H1 (cell line): ENCODE data around the gene TMEM35B. TPM values are rescaled to one million over a fixed set of nuclear protein-coding genes. Genes with fewer than 3 reads are reported as not detected.

Source experiments
- CBX5 ChIP-seq: fragments of 300-800, 300-1000 bp; sonication (generic); IDR thresholded peaks from 2 replicates; pipeline ENCODE4 v1.7.1; 2016; ENCODE audit warnings: antibody characterized with exemption, low read length, low read depth
- NRF1 ChIP-seq: IDR thresholded peaks from 2 replicates; pipeline ENCODE4 v1.6.1; 2011; ENCODE audit warnings: mild to moderate bottlenecking, low read depth, low read length, improper control_type of control experiment
- RBBP5 ChIP-seq: IDR thresholded peaks from 2 replicates; pipeline ENCODE4 v1.7.1; 2012; ENCODE audit warnings: low read depth, mild to moderate bottlenecking, inconsistent platforms, low read length, moderate library complexity, borderline replicate concordance
- ZNF274 ChIP-seq: IDR thresholded peaks from 2 replicates; pipeline ENCODE4 v1.7.0; 2012; ENCODE audit warnings: low read length, borderline replicate concordance; ENCODE audit errors: extremely low read depth
- polyA plus RNA-seq, 7 experiments: library from polyadenylated mRNA; depleted of rRNA in 3 of 7; stranded (reverse) in 5 of 7; unstranded in 2 of 7; fragments of >200 nt in 5 of 7; fragments of 200-250 nt in 2 of 7; gene quantifications; 1 replicate in 5 of 7; 2 replicates in 1 of 7; 4 replicates in 1 of 7; pipeline versions ENCODE4 v1.2.1 to v1.2.3, GENCODE V29; 2011 to 2013; ENCODE audit warnings: missing spikeins in 2 of 7, mixed read lengths in 2 of 7
- total RNA-seq: library from RNA; stranded (reverse); fragmentation: NEBNext Ultra II Directional; extraction: Animal tissue kit (Norgen Biotek cat#: 25700); gene quantifications from 2 replicates; pipeline ENCODE4 v1.2.1, GENCODE V29; 2021
- TF ChIP-seq, protein P1 (sequence below): fragments of 300-600 bp; sonication (generic); IDR thresholded peaks from 2 replicates; pipeline ENCODE4 v1.7.1; 2012; ENCODE audit warnings: low read length, moderate library complexity, mild to moderate bottlenecking, inconsistent platforms; ENCODE audit not compliant: insufficient replicate concordance
- TF ChIP-seq, protein P2 (sequence below): IDR thresholded peaks from 2 replicates; pipeline ENCODE4 v1.6.1; 2012; ENCODE audit warnings: inconsistent platforms

Gene TMEM35B
- total and polyA plus RNA-seq, 2 of the 8 experiments (the other 6 are each of a cell fraction or from before 2014, with no cell fraction given), result 10.2 to 31.1 TPM

DNA sequence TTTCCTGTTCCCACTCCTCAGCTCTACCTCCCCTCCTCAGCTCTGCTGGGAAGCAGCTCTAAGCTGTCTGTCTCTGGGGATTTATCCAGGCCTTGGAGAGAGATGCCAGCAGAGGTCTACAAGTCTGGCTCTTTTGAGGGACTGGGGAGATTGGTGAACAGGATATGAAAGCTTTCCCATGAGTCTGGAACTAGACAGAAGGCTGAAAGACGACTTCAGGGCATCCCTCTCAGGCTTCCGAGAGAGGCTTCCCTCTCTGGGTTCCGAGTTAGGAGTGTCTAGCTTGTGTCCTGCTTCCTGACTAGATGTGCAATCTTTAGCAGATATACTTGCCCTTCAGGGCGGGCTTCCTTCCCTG is 733 bp downstream of the TMEM35B start (continued):
- TF ChIP-seq, protein P1, sequence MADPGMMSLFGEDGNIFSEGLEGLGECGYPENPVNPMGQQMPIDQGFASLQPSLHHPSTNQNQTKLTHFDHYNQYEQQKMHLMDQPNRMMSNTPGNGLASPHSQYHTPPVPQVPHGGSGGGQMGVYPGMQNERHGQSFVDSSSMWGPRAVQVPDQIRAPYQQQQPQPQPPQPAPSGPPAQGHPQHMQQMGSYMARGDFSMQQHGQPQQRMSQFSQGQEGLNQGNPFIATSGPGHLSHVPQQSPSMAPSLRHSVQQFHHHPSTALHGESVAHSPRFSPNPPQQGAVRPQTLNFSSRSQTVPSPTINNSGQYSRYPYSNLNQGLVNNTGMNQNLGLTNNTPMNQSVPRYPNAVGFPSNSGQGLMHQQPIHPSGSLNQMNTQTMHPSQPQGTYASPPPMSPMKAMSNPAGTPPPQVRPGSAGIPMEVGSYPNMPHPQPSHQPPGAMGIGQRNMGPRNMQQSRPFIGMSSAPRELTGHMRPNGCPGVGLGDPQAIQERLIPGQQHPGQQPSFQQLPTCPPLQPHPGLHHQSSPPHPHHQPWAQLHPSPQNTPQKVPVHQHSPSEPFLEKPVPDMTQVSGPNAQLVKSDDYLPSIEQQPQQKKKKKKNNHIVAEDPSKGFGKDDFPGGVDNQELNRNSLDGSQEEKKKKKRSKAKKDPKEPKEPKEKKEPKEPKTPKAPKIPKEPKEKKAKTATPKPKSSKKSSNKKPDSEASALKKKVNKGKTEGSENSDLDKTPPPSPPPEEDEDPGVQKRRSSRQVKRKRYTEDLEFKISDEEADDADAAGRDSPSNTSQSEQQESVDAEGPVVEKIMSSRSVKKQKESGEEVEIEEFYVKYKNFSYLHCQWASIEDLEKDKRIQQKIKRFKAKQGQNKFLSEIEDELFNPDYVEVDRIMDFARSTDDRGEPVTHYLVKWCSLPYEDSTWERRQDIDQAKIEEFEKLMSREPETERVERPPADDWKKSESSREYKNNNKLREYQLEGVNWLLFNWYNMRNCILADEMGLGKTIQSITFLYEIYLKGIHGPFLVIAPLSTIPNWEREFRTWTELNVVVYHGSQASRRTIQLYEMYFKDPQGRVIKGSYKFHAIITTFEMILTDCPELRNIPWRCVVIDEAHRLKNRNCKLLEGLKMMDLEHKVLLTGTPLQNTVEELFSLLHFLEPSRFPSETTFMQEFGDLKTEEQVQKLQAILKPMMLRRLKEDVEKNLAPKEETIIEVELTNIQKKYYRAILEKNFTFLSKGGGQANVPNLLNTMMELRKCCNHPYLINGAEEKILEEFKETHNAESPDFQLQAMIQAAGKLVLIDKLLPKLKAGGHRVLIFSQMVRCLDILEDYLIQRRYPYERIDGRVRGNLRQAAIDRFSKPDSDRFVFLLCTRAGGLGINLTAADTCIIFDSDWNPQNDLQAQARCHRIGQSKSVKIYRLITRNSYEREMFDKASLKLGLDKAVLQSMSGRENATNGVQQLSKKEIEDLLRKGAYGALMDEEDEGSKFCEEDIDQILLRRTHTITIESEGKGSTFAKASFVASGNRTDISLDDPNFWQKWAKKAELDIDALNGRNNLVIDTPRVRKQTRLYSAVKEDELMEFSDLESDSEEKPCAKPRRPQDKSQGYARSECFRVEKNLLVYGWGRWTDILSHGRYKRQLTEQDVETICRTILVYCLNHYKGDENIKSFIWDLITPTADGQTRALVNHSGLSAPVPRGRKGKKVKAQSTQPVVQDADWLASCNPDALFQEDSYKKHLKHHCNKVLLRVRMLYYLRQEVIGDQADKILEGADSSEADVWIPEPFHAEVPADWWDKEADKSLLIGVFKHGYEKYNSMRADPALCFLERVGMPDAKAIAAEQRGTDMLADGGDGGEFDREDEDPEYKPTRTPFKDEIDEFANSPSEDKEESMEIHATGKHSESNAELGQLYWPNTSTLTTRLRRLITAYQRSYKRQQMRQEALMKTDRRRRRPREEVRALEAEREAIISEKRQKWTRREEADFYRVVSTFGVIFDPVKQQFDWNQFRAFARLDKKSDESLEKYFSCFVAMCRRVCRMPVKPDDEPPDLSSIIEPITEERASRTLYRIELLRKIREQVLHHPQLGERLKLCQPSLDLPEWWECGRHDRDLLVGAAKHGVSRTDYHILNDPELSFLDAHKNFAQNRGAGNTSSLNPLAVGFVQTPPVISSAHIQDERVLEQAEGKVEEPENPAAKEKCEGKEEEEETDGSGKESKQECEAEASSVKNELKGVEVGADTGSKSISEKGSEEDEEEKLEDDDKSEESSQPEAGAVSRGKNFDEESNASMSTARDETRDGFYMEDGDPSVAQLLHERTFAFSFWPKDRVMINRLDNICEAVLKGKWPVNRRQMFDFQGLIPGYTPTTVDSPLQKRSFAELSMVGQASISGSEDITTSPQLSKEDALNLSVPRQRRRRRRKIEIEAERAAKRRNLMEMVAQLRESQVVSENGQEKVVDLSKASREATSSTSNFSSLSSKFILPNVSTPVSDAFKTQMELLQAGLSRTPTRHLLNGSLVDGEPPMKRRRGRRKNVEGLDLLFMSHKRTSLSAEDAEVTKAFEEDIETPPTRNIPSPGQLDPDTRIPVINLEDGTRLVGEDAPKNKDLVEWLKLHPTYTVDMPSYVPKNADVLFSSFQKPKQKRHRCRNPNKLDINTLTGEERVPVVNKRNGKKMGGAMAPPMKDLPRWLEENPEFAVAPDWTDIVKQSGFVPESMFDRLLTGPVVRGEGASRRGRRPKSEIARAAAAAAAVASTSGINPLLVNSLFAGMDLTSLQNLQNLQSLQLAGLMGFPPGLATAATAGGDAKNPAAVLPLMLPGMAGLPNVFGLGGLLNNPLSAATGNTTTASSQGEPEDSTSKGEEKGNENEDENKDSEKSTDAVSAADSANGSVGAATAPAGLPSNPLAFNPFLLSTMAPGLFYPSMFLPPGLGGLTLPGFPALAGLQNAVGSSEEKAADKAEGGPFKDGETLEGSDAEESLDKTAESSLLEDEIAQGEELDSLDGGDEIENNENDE, result no peak
- TF ChIP-seq, protein P2, sequence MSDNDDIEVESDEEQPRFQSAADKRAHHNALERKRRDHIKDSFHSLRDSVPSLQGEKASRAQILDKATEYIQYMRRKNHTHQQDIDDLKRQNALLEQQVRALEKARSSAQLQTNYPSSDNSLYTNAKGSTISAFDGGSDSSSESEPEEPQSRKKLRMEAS, result no peak
- TF ChIP-seq CBX5 (no peak), ZNF274 (no peak), NRF1 (no peak), RBBP5 (no peak)
